HG03378 (cell line): ENCODE results near the gene IPO4.
"Not testable (repeated sequence)": the region's sequence is repeated elsewhere in the genome, so short reads cannot be mapped to it uniquely, and the experiment has no call there.

Source experiments
- ATAC-seq: cut with Tn5 transposase; IDR thresholded peaks from one replicate; pipeline ENCODE4 v1.9.1; 2021; ENCODE audit warnings: mild to moderate bottlenecking, moderate library complexity; ENCODE audit not compliant: unreplicated experiment

The IPO4 gene

GRCh38 chr14:24188251-24189058 is at the start of gene IPO4:
TSS of gene IPO4 (minus strand) at chr14:24188816. CDS start at chr14:24188787, 29 bp downstream.
- ATAC-seq = peak; percentile 82

- no peak for ATAC-seq
These were observed 49.5 kb upstream of the IPO4 start for GRCh38 chr14:24238123-24238522.

- ATAC-seq = no peak
These were observed 48.9 kb upstream of the IPO4 start for GRCh38 chr14:24237463-24237955.

- no peak for ATAC-seq
These were observed 48.3 kb upstream of the IPO4 start for GRCh38 chr14:24236689-24237462.

- ATAC-seq = no peak
These were observed 47.4 kb upstream of the IPO4 start for GRCh38 chr14:24235804-24236688.

GRCh38 chr14:24234095-24235005 is 45.7 kb upstream of the IPO4 start:
- no peak for ATAC-seq

- no peak for ATAC-seq
These were observed 44.9 kb upstream of the IPO4 start for GRCh38 chr14:24233538-24233866.

- ATAC-seq = peak; percentile 43
These were observed 44.3 kb upstream of the IPO4 start, which contains the start of gene GMPR2 for GRCh38 chr14:24232645-24233537. TSS of gene GMPR2 (plus strand) at chr14:24232929. CDS start at chr14:24233254, 325 bp downstream.

GRCh38 chr14:24232121-24232644 is 43.6 kb upstream of the IPO4 start, which contains the start of gene NEDD8:
TSS of gene NEDD8 (minus strand) at chr14:24232367. CDS start at chr14:24232267, 100 bp downstream.
- peak; percentile 63 for ATAC-seq

GRCh38 chr14:24231263-24232120 is 42.9 kb upstream of the IPO4 start:
- ATAC-seq = no peak

GRCh38 chr14:24228902-24229301 is 40.3 kb upstream of the IPO4 start:
- ATAC-seq = no peak

- no peak for ATAC-seq
These were observed 37.9 kb upstream of the IPO4 start for GRCh38 chr14:24226473-24226872.

GRCh38 chr14:24224618-24225071 is 36.0 kb upstream of the IPO4 start:
- no peak for ATAC-seq

GRCh38 chr14:24222987-24223386 is 34.4 kb upstream of the IPO4 start:
- ATAC-seq = not testable (repeated sequence)

- ATAC-seq = no peak
These were observed 30.9 kb upstream of the IPO4 start for GRCh38 chr14:24219521-24219920.

- ATAC-seq = no peak
These were observed 30.5 kb upstream of the IPO4 start for GRCh38 chr14:24219080-24219479.

- not testable (repeated sequence) for ATAC-seq
These were observed 28.3 kb upstream of the IPO4 start for GRCh38 chr14:24216876-24217275.

- ATAC-seq = no peak
These were observed 27.7 kb upstream of the IPO4 start for GRCh38 chr14:24216345-24216699.
